DND-41 (cell line): ENCODE results near the gene MAP6.
A peak's percentile ranks its signal among the peaks of the same experiment; 100 is the strongest.

ENCODE experiments used
- ATAC-seq: fragments of 200-7000 bp; cut with Tn5 transposase; 3 replicates; pipeline ENCODE4 v1.9.1; 2021; ENCODE audit warnings: low read depth; ENCODE audit not compliant: insufficient read depth
- DNase-seq: peaks from one replicate; pipeline ENCODE4 v3.0.0-alpha.2; 2020
- H2AFZ ChIP-seq: 2 replicates; pipeline ENCODE4 v1.6.0; 2012; ENCODE audit warnings: low read depth, low read length
- H3K27ac ChIP-seq: 2 replicates; pipeline ENCODE4 v1.5.1; 2012; ENCODE audit warnings: low read length, inconsistent platforms
- H3K27me3 ChIP-seq: fragments of 200-600 bp; sonication (generic); 2 replicates; pipeline ENCODE4 v1.6.0; 2012; ENCODE audit warnings: low read length, mild to moderate bottlenecking, inconsistent platforms; ENCODE audit not compliant: insufficient read depth, poor library complexity
- H3K36me3 ChIP-seq: 2 replicates; pipeline ENCODE4 v1.5.1; 2012; ENCODE audit warnings: low read length, inconsistent platforms; ENCODE audit not compliant: insufficient read depth
- H3K4me1 ChIP-seq: 2 replicates; pipeline ENCODE4 v1.5.1; 2012; ENCODE audit warnings: mild to moderate bottlenecking, low read length; ENCODE audit not compliant: insufficient read depth
- H3K4me2 ChIP-seq: 2 replicates; pipeline ENCODE4 v1.6.0; 2012; ENCODE audit warnings: mild to moderate bottlenecking, moderate library complexity, low read length, inconsistent platforms; ENCODE audit not compliant: insufficient read depth
- H3K4me3 ChIP-seq, 2 experiments: fragments of 200-600 bp in 1 of 2; shearing (Covaris generic) in 1 of 2; 2 replicates each; pipeline ENCODE4 v1.5.1; 2012 to 2016; ENCODE audit warnings: inconsistent platforms in 2 of 2, low read length in 2 of 2, mild to moderate bottlenecking in 2 of 2, low read depth in 1 of 2, moderate library complexity in 1 of 2
- H3K79me2 ChIP-seq: 2 replicates; pipeline ENCODE4 v1.6.0; 2012; ENCODE audit warnings: low read length, inconsistent platforms; ENCODE audit not compliant: insufficient read depth
- H3K9ac ChIP-seq: 2 replicates; pipeline ENCODE4 v1.6.0; 2012; ENCODE audit warnings: low read depth, mild to moderate bottlenecking, inconsistent platforms, low read length, moderate library complexity
- H3K9me3 ChIP-seq: 2 replicates; pipeline ENCODE4 v1.5.1; 2012; ENCODE audit warnings: low read length, moderate library complexity, mild to moderate bottlenecking, inconsistent platforms; ENCODE audit not compliant: insufficient read depth, severe bottlenecking
- H4K20me1 ChIP-seq: 2 replicates; pipeline ENCODE4 v1.6.0; 2012; ENCODE audit warnings: low read length; ENCODE audit not compliant: insufficient read depth
- EZH2 ChIP-seq: IDR thresholded peaks from 3 replicates; pipeline ENCODE4 v1.6.1; 2012; ENCODE audit warnings: borderline replicate concordance, low read depth, mild to moderate bottlenecking, moderate library complexity, low read length, inconsistent platforms; ENCODE audit not compliant: severe bottlenecking
- TF ChIP-seq, protein P1 (sequence below): IDR thresholded peaks from 2 replicates; pipeline ENCODE4 v1.5.1; 2012; ENCODE audit warnings: borderline replicate concordance, low read length, moderate library complexity, mild to moderate bottlenecking; ENCODE audit not compliant: poor library complexity, severe bottlenecking; ENCODE audit errors: extremely low read depth

Gene MAP6

DNA sequence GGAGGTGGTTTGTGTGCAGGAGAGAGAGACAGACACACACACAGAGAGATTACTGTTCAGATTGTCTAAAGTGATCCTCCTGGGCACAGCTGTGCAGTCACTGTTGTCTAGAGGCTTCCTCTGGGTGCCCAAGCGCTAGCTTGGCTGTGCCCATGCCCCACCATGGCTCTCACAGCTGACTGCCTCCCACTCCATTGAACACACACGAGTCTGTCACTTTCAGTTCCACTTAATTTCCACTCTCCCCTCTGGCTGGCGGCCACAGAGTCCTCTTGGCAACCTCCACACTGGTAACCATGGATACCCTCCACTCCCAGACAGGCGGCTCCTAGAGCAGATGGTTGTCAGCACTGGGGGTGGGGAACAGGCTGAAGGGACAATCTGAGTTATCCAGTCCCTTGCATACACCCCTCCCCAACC is 29.1 kb downstream of the MAP6 start:
- no peaks in the 10 kb centered on the region for H4K20me1 ChIP-seq
- no peaks in the 10 kb centered on the region for H3K36me3 ChIP-seq
- no peak overlapping the region for H3K27ac ChIP-seq
- TF ChIP-seq EZH2: no peak
- TF ChIP-seq, protein P1, sequence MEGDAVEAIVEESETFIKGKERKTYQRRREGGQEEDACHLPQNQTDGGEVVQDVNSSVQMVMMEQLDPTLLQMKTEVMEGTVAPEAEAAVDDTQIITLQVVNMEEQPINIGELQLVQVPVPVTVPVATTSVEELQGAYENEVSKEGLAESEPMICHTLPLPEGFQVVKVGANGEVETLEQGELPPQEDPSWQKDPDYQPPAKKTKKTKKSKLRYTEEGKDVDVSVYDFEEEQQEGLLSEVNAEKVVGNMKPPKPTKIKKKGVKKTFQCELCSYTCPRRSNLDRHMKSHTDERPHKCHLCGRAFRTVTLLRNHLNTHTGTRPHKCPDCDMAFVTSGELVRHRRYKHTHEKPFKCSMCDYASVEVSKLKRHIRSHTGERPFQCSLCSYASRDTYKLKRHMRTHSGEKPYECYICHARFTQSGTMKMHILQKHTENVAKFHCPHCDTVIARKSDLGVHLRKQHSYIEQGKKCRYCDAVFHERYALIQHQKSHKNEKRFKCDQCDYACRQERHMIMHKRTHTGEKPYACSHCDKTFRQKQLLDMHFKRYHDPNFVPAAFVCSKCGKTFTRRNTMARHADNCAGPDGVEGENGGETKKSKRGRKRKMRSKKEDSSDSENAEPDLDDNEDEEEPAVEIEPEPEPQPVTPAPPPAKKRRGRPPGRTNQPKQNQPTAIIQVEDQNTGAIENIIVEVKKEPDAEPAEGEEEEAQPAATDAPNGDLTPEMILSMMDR: no peak
- peak; percentile 10 for DNase-seq
- H3K27me3 ChIP-seq: peaks cover 27% of the 10 kb centered on the region
- no peaks in the 10 kb centered on the region for H3K9me3 ChIP-seq
- no peaks in the 10 kb centered on the region for H3K4me1 ChIP-seq
- no peak overlapping the region for H2AFZ ChIP-seq
- no peak overlapping the region for H3K9ac ChIP-seq
- peak; percentile 37 for ATAC-seq
- H3K4me3 ChIP-seq: no peak overlapping the region
- no peak overlapping the region for H3K4me2 ChIP-seq
- H3K79me2 ChIP-seq: no peaks in the 10 kb centered on the region

DNA sequence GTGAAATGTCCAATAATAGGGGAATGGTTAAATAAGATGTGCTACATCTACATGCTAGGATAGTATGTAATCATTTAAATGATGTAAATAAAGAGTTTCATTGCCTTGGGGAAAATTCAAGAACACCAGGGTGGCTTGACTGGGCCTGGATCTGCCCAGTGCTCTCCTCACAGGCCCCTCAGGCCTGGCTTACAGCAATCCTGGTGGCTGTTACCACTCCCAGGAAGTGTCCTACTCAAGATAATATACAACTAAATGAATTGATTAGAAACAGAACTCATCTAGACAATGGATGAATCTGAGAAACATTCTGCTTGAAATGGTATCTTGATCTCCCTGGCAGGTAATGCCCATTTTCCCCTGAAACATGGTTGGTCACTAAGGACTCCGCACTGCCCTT is 30.8 kb downstream of the MAP6 start:
- no peak overlapping the region for H3K27ac ChIP-seq
- H3K27me3 ChIP-seq: peaks cover 18% of the 10 kb centered on the region
- H3K4me2 ChIP-seq: no peak overlapping the region

DNA sequence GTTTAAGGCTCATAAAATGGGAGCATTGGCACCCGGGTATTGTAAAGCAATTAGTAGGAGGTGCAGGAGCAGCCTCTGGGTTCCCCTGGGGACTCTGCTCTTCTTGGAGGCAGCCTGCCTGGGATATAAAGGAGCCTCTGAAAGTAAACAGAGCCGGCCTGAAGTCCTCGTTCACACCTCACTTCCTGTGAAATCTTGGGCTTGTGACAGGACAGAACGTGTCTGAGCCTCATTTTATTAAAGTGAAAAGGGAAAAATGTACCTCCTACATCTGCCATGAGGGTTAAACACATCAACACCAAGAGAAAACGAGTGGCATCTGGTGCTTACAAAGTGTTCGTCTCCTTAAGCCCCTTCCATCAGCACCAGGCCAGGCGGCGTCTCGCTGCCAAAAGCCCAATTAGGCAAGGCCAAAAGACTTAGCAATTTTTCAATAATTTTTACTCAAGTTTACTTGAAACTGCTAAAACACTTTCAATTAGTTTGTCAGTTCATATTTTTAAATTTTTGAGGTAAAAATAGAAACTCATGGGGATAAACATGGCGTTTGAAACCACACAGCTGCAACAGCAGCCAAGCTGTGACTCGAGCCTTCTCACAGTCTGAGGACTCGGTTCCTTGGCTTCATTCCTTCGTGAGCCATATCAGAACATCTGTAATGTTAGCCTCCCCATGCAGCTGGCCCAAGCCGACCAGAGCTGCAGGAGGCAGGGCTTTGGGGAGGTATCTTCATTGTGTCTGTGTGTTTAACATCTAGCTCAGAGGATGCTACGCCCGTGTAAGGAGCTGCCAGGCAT is 33.6 kb downstream of the MAP6 start:
- Histone ChIP-seq H4K20me1 (no peaks in the 10 kb centered on the region), H3K9ac (no peak overlapping the region), H3K9me3 (no peaks in the 10 kb centered on the region), H3K4me2 (no peak overlapping the region), H3K27me3 (peaks cover 30% of the 10 kb centered on the region), H2AFZ (no peak overlapping the region), H3K36me3 (no peaks in the 10 kb centered on the region), H3K27ac (no peak overlapping the region), H3K79me2 (no peaks in the 10 kb centered on the region), H3K4me3 (no peak overlapping the region), H3K4me1 (no peaks in the 10 kb centered on the region)
- TF ChIP-seq, protein P1: no peak
- TF ChIP-seq EZH2: no peak
- no peak for ATAC-seq
- no peak for DNase-seq

More for the DNA sequence above, 30.8 kb downstream of the MAP6 start:
- H3K36me3 ChIP-seq: no peaks in the 10 kb centered on the region
- no peak overlapping the region for H2AFZ ChIP-seq
- no peaks in the 10 kb centered on the region for H3K4me1 ChIP-seq
- ATAC-seq: no peak
- no peak overlapping the region for H3K4me3 ChIP-seq
- no peak for DNase-seq
- no peaks in the 10 kb centered on the region for H3K9me3 ChIP-seq
- TF ChIP-seq EZH2: no peak
- TF ChIP-seq, protein P1: no peak
- H4K20me1 ChIP-seq: no peaks in the 10 kb centered on the region
- H3K9ac ChIP-seq: no peak overlapping the region
- H3K79me2 ChIP-seq: no peaks in the 10 kb centered on the region
